ENCODE data around the gene RAD23A. TPM values are rescaled to one million over a fixed set of nuclear protein-coding genes. Genes with fewer than 3 reads are reported as not detected.

RAD23A gene
- total RNA-seq, 6 donors from 2014 or later, result 69.1 to 115 (median 98.8) TPM

GRCh38 chr19:12937927-12938778 is 7.5 kb upstream of the RAD23A start, which contains the start of gene CALR:
CALR (plus strand) TSS chr19:12938609; CDS start chr19:12938680, 71 bp downstream.
- Histone ChIP-seq H3K9me3 (no peaks in the 10 kb centered on the region), H3K4me1 (peaks cover 40 to 63% (median 44%) of the 10 kb centered on the region in 4 donors), H3K36me3 (peaks cover 11 to 40% (median 29%) of the 10 kb centered on the region in 4 donors), H3K27me3 (no peaks in the 10 kb centered on the region), H3K4me3 (peak within 1 kb of the TSS; percentile 68 to 91 (median 79)), H3K27ac (peak within 1 kb of the TSS; percentile 82 to 94 (median 88))
- WGBS, 2 donors, result 1% methylated on average over 39 to 43 of the region's 63 CpGs
- TF ChIP-seq, protein P1, sequence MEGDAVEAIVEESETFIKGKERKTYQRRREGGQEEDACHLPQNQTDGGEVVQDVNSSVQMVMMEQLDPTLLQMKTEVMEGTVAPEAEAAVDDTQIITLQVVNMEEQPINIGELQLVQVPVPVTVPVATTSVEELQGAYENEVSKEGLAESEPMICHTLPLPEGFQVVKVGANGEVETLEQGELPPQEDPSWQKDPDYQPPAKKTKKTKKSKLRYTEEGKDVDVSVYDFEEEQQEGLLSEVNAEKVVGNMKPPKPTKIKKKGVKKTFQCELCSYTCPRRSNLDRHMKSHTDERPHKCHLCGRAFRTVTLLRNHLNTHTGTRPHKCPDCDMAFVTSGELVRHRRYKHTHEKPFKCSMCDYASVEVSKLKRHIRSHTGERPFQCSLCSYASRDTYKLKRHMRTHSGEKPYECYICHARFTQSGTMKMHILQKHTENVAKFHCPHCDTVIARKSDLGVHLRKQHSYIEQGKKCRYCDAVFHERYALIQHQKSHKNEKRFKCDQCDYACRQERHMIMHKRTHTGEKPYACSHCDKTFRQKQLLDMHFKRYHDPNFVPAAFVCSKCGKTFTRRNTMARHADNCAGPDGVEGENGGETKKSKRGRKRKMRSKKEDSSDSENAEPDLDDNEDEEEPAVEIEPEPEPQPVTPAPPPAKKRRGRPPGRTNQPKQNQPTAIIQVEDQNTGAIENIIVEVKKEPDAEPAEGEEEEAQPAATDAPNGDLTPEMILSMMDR (IDR thresholded peaks at IDR 0.05), result peak in 4 of 6 experiments; percentile 6 to 77 (median 49)
- TF ChIP-seq POLR2A (IDR thresholded peaks at IDR 0.05) (peak; percentile 99 to 100 (median 100)), POLR2AphosphoS5 (IDR thresholded peaks at IDR 0.05) (peak; percentile 96 to 99), EP300 (IDR thresholded peaks at IDR 0.05) (peak in 1 of 4 donors; percentile 20)
- peak; percentile 99 to 100 for DNase-seq
- peak; percentile 96 to 98 for ATAC-seq (ENCODE audit: low FRiP score in 2 of 2)

DNA sequence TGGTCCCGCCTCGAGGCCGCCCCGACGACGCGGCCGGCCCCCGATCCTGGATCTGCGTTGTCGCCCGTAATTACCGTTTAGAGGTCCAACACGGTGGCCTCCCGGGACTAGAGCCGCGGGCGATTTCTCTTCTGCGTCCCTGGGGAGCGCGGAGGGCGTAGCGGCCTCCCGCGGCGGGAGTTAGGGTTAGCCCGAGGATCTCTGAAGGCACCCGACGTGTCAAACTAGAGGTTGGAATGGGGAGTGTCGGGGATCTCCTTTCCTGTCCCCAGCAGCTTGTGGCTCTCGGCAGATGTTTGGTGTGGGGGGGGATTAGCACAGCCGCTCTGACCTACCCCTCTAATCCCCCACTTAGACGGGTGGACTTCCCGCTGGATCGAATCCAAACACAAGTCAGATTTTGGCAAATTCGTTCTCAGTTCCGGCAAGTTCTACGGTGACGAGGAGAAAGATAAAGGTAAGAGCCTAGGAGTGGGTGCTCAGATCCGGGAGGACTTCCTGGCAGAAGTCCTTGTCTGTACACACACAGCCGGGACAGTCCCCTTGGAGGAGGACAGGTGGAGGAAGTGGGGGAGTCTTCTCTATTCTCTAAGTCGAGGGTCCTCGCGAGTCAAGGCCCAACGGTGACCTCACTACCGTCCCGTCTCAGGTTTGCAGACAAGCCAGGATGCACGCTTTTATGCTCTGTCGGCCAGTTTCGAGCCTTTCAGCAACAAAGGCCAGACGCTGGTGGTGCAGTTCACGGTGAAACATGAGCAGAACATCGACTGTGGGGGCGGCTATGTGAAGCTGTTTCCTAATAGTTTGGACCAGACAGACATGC is 6.7 kb upstream of the RAD23A start:
- Histone ChIP-seq H3K27me3 (no peaks in the 10 kb centered on the region), H3K27ac (peak overlapping the region; percentile 82 to 94 (median 88)), H3K4me1 (peaks cover 45 to 65% (median 49%) of the 10 kb centered on the region in 4 donors), H3K9me3 (no peaks in the 10 kb centered on the region), H3K4me3 (peak overlapping the region; percentile 68 to 91 (median 79)), H3K36me3 (peaks cover 14 to 48% (median 37%) of the 10 kb centered on the region in 4 donors)
- DNase-seq (peak in 1 of 2 donors; percentile 51), ATAC-seq (ENCODE audit: low FRiP score in 2 of 2) (peak in 1 of 2 donors; percentile 27)
- TF ChIP-seq POLR2A (IDR thresholded peaks at IDR 0.05) (peak in 1 of 4 donors; percentile 2), POLR2AphosphoS5 (IDR thresholded peaks at IDR 0.05) (no peak), EP300 (IDR thresholded peaks at IDR 0.05) (no peak)
- TF ChIP-seq, protein P1 (IDR thresholded peaks at IDR 0.05), result peak in 3 of 6 experiments; percentile 19 to 69 (median 29)
- 0 to 9% methylated on average over 9 to 28 of the region's 54 CpGs for WGBS, 2 donors

DNA sequence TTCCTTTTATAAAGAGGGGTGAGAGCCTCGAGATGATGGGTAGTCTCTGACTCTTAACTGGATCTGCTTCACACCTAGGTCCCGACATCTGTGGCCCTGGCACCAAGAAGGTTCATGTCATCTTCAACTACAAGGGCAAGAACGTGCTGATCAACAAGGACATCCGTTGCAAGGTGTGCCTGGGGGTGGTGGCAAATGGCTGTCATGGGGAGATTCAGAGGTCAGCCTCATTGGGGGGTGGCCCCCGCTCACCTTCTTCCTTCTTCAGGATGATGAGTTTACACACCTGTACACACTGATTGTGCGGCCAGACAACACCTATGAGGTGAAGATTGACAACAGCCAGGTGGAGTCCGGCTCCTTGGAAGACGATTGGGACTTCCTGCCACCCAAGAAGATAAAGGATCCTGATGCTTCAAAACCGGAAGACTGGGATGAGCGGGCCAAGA is 5.7 kb upstream of the RAD23A start:
- Histone ChIP-seq H3K4me3 (peak overlapping the region in 3 of 4 donors; percentile 68 to 91 (median 79)), H3K27ac (peak overlapping the region; percentile 11 to 94 (median 88)), H3K4me1 (peaks cover 45 to 69% (median 55%) of the 10 kb centered on the region in 4 donors)

DNA sequence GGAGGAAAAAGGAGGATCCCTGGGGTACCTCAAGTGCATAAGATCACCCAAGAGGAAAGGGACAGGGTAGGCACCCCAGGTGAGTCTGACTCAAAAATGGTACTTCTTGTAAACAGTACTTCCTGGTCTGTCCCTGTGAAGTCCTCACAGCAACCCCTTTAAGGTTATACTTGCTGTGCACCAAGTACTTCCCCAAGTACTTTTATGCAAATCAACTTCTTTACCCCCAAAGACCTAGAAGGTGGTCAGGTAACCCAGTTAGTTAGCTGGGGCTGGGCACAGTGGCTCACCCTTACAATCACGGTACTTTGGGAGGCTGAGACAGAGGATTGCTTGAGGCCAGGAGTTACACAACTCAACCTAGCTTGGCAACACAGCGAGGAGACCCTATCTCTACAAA is 4.8 kb upstream of the RAD23A start:
- 48 to 90% methylated on average over 2 of the region's 2 CpGs for WGBS, 2 donors
- Histone ChIP-seq H3K9me3 (no peaks in the 10 kb centered on the region), H3K27me3 (no peaks in the 10 kb centered on the region), H3K4me3 (peak overlapping the region in 1 of 4 donors; percentile 68), H3K36me3 (peaks cover 14 to 60% (median 45%) of the 10 kb centered on the region in 4 donors), H3K27ac (peak overlapping the region in 3 of 4 donors; percentile 36 to 92 (median 83)), H3K4me1 (peaks cover 45 to 69% (median 58%) of the 10 kb centered on the region in 4 donors)
- TF ChIP-seq, protein P1 (IDR thresholded peaks at IDR 0.05), result no peak
- no peak for TF ChIP-seq EP300 (IDR thresholded peaks at IDR 0.05)
- no peak for TF ChIP-seq POLR2A (IDR thresholded peaks at IDR 0.05)
- TF ChIP-seq POLR2AphosphoS5 (IDR thresholded peaks at IDR 0.05), result no peak
- ATAC-seq (ENCODE audit: low FRiP score in 2 of 2) (no peak), DNase-seq (no peak)

More for the DNA sequence above, 5.7 kb upstream of the RAD23A start:
- H3K36me3 ChIP-seq, result peaks cover 14 to 58% (median 45%) of the 10 kb centered on the region in 4 donors
- ATAC-seq (ENCODE audit: low FRiP score in 2 of 2) (no peak), DNase-seq (no peak)
- no peaks in the 10 kb centered on the region for H3K9me3 ChIP-seq
- no peaks in the 10 kb centered on the region for H3K27me3 ChIP-seq
- TF ChIP-seq POLR2A (IDR thresholded peaks at IDR 0.05), result no peak
- TF ChIP-seq, protein P1 (IDR thresholded peaks at IDR 0.05), result no peak
- TF ChIP-seq EP300 (IDR thresholded peaks at IDR 0.05), result no peak
- TF ChIP-seq POLR2AphosphoS5 (IDR thresholded peaks at IDR 0.05), result no peak
- 42 to 47% methylated on average over 7 to 10 of the region's 10 CpGs for WGBS, 2 donors
